ENCODE data around the gene CCL4L2.
"Not testable (repeated sequence)": the region's sequence is repeated elsewhere in the genome, so short reads cannot be mapped to it uniquely, and the experiment has no call there.

The CCL4L2 gene

DNA sequence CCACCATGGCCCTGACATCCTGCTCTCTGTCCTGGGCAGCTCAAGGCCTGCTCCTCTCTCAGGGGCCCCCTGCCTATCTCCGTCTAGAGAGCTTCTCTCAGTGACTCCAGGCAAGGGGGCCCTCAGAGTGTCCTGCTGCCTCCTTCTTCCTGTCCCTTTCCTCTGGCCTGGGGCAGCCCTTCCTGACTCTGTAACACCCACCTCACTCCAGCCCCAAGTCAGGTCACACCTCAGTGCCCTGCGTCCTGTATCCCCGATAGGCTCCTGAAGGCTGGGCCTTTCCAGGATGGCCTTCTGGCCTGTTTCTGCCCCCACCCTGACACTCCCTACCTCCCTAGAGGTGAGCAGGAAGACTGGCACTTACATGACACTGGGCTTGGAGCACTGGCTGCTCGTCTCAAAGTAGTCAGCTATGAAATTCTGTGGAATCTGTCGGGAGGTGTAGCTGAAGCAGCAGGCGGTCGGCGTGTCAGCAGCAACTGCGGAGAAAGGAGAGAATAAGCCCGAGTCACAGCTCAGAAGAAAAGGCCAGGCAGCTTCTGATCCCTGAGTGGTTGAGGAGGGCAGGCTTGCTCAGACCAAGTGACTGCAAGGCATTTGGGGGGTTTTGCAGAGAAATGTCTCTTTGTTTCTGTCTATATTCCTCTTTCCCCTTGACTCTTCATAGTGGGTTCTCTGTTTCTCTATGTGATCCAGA lies 15.3 kb upstream of the CCL4L2 start:
- peak in 3 of 4 experiments; percentile 46 to 58 (median 54) for DNase-seq

DNA sequence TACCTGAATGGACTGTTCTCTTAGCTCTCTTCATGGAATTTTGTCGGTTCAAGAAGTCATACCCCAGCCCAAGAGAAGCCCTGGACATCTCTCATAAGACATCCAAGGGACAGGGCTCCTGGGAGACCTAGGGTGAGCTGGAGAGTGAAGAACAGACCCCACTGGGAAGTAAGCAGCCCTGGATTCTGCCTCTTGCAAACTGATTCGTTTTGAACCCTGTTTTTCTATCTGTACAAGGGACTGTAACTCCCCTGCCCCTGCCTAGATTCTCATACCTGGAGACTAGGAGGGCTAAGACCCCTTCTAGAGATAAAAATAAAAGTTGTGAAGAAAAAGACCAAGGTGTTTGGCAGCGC lies 14.8 kb upstream of the CCL4L2 start:
- DNase-seq: no peak

DNA sequence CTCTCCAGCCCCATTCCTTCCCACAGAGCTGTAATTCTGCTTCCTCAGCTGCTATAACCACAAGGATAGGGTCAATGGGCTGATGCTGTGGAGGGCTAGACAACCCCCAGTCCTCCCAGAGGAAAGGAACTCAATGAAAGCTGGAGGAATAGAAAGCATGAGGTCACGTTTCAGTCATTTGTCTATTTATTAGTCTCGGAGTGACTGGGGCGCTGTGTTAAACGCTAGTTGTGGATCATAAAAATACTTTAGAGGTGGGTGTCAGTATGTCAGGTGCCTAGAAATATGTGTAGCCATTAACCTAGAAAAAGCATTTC lies 13.5 kb upstream of the CCL4L2 start:
- peak; percentile 78 to 98 (median 89) for DNase-seq

DNA sequence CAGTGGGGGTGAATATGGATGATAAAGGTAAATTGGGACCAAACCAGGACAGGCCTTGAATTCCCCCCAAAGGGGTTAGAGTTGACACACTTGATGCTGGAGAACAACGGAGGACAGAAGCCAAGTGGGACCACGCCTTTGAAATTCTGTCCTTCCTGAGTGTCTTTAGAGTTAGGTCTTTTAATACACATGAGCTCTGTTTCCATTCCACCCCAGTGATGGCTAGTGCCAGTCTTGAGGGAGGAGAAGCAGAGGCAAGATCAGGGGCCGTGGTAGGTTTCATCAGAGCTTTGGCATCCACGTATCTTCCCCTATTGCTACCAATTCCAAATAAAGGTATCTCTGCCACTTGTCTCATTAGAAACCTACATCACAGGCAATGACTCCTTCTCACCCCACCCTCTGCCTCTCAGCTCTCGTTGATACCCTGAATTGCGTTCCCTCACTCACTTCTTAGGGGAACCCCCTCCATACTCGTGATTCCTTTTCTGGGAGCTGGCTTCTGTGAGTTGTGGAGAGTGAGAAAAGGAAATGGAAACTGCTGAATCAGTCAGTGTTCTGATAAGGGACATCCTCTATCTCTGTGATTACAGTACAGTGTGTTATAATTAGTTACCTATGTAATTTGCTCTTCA lies 11.9 kb upstream of the CCL4L2 start:
- peak; percentile 76 to 95 (median 84) for DNase-seq

DNA sequence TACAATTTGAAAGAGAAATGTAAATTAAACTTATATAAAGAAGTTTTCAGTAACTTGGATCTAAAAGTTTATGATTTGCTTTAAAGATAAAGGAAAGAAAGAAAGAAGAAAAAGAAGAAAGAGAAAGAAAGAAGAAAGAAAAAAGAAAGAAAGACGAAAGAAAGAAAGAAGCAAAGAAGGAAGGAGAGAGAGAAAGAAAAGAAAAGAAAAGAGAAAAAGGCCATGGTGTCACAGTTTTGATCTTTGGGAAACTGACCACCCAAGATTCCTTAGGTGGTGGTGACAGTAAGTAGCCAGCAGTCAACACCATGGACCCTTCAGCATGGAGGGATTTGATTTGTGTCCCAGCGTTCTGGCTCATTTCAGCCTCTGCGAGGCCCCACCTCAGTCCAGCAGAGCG lies 9.8 kb upstream of the CCL4L2 start:
- not testable (repeated sequence) for DNase-seq

DNA sequence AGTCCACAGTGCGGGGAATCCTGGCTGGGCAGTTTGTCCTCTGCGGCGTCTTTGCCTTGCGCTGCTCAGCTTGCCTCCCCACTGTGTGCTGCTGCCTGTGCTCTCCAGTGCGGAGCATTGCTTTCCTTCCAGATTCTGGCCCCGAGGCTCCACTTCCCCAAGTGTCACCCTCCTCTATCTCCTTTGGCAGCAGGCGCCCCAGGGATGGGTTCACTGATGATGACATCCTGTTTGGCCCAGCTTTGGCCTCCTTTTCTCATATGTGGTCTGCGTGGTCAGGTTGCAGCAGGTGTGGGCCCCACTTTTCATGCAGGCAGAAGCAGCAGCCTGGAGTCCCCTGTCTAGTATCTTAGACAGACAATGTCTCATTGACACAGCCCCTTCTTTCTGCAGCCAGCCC lies 9.4 kb upstream of the CCL4L2 start:
- DNase-seq: peak; percentile 51 to 72 (median 58)

DNA sequence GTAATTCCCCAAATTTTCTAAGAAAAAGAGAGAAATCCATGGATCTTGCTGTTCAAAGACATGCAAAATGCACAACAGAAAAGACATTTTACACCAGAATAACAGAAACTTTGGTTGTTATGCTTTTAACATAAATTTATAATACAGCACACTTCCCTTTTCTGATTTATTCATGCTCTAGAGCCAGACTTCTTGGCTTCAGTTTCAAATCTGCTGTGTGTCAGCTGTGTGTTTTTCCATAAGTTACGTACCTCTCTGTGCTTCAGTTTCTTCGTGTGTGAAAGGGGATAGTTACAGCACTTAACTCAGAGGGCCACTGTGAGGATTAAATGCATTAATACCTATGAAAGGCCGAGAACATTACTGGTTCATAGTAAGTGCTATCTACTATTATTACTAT lies 7.5 kb upstream of the CCL4L2 start:
- peak in 1 of 4 experiments; percentile 29 for DNase-seq

DNA sequence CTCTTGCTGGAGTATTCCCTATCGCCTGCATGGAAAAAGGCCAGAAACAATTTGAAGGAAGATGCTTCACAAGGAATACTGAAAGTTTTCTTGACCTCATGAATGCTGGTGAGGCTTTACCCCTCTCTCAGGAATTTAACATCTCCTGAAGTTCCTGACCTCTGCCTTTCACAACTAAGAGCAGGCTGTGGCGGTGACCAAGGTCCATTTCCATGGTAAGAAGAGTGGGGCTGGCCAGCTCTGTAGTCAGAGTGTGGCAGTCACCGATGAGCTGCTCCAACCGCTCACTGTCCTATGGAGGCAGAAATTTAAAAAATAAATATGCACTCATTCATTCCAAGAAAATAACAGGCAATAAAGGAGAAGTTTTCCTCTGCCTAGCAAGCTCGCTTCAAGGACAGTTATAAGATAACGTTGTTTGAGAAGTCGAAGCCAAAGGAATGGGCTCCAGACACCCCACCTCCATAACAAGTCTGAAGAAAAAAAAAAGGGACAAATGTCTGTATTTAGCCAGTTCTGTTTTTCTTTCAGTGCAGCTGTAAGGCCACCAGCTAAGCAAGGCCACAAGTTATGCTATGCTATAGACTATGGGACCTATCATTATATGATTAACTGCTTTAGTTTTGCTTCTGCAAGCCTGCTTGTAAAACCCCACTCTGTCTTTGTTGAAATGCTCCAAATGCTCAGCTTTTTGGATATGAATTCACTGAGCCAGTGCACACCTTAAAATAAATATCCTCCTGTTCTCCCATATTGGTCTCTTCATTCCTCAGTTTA lies 6.0 kb upstream of the CCL4L2 start:
- DNase-seq: no peak

DNA sequence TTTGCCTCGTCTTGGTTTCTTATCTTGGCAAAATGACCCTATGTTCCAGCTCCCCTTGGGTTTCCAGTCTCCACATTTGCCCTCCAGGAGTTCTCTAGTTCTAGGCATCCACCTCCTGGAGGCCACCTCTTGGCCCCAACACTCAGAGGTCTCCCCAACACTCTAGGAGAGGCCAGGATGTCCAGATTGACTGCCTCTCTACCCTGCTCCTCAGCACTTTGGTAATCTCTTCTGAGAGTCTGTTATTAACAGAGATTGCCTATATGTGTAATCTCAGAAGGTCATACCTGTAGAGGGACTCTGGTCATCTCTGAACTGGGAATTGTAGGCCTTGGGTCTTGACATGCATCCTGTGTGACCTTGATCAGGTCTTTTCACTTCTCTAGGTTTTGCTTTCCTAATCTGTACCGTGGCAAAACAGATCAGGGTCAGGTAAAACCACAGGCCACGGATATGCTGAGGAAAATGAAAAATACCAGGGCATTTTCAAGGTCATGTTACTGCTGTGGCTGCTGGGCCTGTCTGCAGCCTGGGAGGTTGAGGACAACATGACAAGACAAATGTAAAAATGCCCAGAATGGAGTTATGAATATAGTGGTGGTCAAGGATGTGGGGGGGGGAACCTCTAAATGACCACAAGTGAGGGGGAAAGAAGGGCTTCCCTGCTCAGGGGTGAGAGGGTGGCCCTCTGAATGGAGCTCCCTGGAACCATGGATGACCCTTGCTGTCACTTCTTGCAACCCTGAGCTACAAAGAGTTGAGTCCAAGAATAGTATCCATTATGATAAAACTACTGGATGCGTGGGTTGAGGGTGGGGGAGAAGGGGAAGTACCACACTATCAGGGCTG lies 5.0 kb upstream of the CCL4L2 start:
- peak; percentile 13 to 75 (median 52) for DNase-seq

DNA sequence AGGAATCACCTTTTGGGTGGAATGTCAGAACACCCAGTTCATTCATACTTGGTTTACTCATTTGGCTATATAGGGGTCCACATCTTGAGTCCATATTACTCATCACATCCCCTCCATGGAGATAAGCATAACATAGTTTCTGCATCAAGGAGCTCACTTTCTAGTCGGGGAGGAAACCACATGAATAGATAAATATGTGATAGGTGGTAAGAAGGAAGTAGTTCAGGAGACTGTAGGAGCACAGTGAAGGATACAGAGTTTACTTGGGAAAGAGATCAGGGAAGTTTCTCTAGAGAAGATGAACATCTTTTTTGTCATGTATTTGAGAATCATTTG lies 4.4 kb upstream of the CCL4L2 start:
- DNase-seq: not testable (repeated sequence)

DNA sequence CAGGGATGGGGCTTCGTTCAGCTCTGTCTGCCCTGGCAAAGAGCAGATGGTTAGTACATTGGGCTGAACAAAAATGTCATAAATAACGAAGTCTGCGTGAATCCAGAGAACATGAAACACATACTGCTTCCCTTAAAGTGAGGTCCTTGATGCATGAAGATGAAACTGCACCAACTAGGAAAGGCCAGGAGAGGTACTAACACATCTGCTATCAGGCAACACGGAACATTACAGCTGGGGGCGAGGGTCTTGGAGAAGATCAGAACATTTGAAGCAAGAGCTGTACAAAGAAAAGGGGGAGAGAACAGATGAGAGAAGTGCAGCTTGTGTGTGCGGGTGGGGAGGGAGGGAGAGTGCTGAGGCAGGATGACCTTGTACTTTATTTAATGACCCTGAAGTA lies 3.5 kb upstream of the CCL4L2 start:
- not testable (repeated sequence) for DNase-seq

DNA sequence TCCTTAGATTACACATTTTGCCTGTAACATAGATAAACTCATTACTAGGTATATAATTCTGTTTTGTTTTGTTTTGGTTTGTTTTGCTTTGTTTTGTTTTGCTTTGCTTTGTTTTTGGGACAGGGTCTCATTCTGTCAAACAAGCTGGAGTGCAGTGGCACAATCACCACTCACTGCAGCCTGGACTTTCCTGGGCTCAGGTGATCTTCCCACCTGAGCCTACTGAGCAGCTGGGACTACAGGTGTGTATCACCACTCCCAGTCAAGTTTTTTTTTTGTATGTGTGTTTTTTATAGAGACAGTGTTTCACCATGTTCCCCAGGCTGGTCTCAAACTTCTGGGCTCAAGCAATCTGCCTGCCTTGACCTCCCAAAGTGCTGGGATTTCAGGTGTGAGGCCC lies 1.3 kb upstream of the CCL4L2 start:
- no peak for DNase-seq

DNA sequence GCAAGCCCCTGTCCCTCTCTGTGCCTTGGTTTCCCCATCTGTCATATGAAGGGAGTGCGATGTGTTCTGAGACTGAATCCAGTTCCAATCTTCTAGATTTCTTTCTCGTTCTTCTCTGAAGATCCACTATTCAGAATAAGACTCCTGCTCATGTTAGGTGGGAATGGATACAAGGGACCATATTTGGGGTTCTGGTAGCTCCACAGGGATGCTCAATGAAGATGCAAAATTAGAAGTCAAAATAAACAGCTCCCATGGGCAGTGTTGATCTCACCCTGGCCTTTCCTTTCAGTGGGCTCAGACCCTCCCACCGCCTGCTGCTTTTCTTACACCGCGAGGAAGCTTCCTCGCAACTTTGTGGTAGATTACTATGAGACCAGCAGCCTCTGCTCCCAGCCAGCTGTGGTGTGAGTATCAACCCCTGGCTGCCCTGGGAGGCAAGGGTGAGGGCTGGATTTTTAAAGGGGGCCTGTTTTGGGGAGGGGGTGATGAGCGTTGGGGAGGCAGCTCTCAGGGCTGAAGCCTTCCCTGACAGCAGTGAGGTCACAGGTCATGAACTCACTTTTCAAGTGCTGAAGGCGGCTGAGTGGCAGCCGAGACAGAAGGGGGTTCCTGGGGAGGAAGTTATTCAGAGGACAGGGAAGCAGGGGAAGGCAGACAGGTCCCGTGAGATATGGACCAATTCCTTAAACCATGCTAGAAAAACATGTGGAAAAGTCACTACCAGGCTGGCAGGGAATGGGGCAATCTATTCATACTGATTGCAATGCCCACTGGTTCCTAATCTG lies 815 bp downstream of the CCL4L2 start:
- DNase-seq: peak; percentile 86 to 97 (median 90)

DNA sequence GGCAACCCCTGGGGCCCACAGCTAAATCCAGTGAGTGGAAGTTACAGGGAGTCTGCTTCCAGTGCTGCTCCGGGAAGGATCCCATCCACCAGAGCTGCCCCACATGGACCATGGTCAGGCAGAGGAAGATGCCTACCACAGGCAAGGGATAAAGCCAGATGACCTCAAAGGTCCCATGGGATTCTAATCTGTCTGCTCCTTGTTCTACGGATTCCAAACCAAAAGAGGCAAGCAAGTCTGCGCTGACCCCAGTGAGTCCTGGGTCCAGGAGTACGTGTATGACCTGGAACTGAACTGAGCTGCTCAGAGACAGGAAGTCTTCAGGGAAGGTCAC lies 1.4 kb downstream of the CCL4L2 start:
- peak in 1 of 4 experiments; percentile 2 for DNase-seq

DNA sequence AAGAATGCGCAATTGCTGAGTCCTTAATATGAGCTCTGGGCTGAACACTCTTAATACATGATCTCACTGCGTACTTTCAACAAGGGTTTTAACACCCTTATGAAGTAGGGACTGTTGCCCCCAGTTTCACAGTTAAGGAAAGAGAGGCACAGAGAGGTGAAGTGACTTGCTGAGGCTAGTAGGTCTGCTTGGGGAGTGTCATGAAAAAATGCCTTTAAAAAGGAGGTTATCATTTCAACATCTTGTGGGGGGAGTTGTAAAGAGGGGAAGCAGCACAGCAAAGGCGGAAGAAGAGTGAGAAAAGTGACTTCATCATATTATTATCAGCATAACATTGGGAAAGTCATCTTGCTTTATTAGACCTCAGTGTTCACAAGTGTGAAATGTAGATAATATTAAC lies 2.1 kb downstream of the CCL4L2 start:
- peak in 3 of 4 experiments; percentile 24 to 86 (median 64) for DNase-seq

DNA sequence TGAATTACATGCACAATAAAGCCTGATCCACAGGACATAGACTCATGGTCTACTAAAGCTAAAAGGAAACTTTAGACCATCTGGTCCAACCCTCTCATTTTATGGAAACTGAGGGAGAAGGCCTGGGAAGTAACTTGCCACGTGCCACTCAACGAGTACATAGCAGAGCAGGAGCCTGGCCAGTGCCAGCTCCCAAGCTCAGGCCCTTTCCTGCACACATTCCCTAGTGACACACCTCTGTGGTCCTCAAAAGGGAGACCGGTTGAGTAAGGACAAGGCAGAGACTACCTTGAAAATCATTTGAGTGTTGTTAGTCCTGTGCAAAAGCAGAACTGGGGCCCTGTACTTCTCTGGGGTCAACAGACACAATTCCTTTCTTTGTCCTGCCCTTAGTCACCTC lies 2.8 kb downstream of the CCL4L2 start:
- DNase-seq: no peak

DNA sequence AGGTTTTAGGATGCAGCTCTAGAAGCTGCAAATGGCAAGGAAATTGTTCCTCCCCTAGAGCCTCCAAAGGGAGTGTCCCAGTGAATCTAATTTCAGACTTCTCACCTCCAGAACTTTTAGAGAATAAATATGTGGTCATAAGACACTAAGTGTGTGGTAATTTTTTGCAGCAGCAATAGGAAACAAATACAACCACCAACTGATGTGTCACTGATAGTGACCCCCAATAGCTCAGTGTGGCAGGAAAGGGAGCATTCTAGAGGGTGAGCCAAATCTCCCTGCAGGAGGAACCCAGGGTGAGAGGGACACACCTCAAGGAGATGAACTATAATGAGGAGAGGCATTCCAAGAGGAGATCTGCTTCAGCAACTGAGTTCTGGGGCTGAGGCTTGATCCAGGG lies 4.1 kb downstream of the CCL4L2 start:
- no peak for DNase-seq

DNA sequence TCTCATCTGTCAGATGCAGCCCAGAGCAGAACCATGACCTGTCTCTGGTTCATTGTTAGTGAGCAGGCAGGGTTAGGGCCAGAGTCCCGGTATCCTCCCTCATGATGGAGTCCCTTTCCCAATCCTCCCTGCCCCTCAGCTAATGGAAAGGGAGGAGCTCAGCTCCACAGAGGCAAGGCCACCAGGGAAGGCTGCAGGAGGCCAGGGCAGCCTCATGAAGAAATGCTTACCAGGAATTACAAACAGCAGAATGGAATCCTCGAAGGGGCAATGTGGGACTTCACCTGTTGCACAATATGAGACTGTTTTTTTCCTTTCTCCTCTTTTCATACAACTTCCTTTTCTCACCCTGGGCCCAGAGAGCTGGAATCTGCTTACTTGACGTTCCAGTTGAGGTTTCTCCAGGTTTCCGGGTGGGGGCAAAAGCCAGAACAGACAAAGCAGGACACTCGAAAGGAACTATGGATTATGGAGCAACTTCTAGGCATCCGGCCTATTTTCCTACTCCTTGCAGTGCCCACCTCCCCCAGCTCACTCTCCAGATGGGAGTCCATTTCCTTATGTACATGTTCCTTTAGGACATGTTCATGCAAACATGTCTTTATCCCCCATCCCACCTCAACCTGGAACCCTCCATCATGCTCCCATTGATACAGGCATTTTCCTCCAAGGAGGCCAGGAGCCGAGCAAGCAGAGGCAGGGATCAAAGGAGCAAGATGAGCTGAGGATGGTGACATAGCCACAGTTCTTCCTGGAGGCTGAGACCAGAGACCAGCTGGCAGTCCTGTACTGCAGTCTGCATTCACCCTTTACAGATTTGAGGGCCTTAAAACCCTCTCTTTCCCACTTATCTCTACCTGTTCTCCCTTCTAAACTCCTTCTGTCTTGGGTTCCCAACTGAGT lies 4.8 kb downstream of the CCL4L2 start:
- DNase-seq: peak; percentile 44 to 79 (median 58)

DNA sequence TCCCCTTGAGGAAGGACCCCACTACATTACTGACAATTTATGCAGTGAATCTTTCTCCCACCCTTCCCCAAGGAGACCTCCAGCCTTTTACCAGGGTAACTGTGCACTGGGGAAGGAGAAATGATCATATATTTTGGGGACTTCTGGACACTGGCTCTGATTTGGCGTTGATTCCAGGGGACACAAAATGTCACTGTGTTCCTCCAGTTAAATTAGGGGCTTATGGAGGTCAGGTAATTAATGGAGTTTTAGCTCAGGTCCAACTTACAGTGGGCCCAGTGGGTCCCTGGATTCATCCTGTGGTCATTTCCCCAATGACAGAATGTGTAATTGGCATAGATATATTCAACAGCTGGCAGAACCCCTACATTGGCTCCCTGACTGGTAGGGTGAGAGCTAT lies 8.7 kb downstream of the CCL4L2 start:
- DNase-seq: not testable (repeated sequence)

DNA sequence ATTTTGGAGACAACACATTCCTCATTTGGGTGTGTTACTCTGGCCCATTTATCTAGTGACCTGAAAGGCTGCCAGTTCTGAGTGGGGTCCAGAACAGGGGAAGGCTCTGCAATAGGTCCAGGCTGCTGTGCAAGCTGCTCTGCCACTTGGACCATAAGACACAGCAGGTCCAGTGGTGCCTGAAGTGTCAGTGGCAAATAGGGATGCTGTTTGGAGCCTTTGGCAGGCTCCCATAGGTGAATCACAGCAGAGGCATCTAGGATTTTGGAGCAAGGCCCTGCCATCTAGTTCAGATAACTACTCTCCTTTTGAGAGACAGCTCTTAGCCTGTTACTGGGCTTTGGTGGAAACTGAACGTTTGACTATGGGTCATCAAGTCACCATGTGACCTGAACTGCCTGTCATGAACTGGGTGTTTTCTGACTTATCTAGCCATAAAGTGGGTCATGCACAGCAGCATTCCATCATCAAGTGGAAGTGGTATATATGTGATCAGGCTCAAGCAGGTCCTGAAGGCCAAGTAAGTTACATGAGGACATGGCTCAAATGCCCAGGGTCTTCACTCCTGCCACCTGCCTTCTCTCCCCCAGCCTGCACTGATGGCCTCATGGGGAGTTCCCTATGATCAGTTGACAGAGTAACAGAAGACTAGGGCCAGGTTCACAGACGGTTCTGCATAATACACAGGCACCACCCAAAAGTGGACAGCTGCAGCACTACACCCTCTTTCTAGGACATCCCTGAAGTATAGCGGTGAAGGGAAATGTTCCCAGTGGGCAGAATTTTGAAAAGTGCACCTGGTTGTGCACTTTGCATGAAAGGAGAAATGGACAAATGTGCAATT lies 10.1 kb downstream of the CCL4L2 start:
- DNase-seq: peak in 2 of 4 experiments; percentile 21 to 49
